ENCODE measurements around the gene BAAT.

- TF ChIP-seq CTCF (IDR thresholded peaks at IDR 0.05) (no peak), REST (IDR thresholded peaks at IDR 0.05; ENCODE audit: insufficient read depth in 1 of 2, low read depth in 2 of 2, low read length in 1 of 2) (no peak), POLR2AphosphoS5 (IDR thresholded peaks at IDR 0.05; ENCODE audit: low read depth, low read length) (no peak), SIN3A (IDR thresholded peaks at IDR 0.05; ENCODE audit: borderline replicate concordance, insufficient read depth, low read depth, low read length) (no peak)
Measured at GRCh38 chr9:101356619-101357018, 28.2 kb downstream of the BAAT start.
